NB4 (cell line): Measurements from ENCODE around the gene CLECL1.

Source experiments
- DNase-seq: peaks from one replicate; pipeline ENCODE4 v3.0.0; 2010; ENCODE audit warnings: low read depth
- H3K4me3 ChIP-seq: one replicate; pipeline ENCODE4 v1.5.1; 2011; ENCODE audit warnings: mild to moderate bottlenecking, low read depth, low read length, moderate library complexity
- CTCF ChIP-seq: IDR thresholded peaks from one replicate; pipeline ENCODE4 v1.5.1; 2012; ENCODE audit warnings: low read depth, low read length
- MAX ChIP-seq: IDR thresholded peaks from 2 replicates; pipeline ENCODE4 v1.6.1; 2011; ENCODE audit warnings: low read depth, low read length
- MYC ChIP-seq: IDR thresholded peaks from 2 replicates; pipeline ENCODE4 v1.6.1; 2011; ENCODE audit warnings: low read depth, low read length
- POLR2A ChIP-seq: IDR thresholded peaks from 2 replicates; pipeline ENCODE4 v1.6.1; 2011; ENCODE audit warnings: mild to moderate bottlenecking; ENCODE audit not compliant: insufficient read length; ENCODE audit errors: extremely low read depth

Gene CLECL1

GRCh38 chr12:9731393-9731792 lies 1.5 kb downstream of the CLECL1 start:
- TF ChIP-seq MYC (no peak), CTCF (no peak), MAX (no peak), POLR2A (no peak)
- peak overlapping the region; percentile 55 for H3K4me3 ChIP-seq
- DNase-seq: no peak

- H3K4me3 ChIP-seq: peak overlapping the region; percentile 55
- peak; percentile 64 for TF ChIP-seq MAX
- peak; percentile 8; the same call in 1 of the 2 replicates for TF ChIP-seq MYC
- TF ChIP-seq CTCF: no peak
These were observed 2.3 kb downstream of the CLECL1 start for GRCh38 chr12:9730591-9730990.

GRCh38 chr12:9730011-9730410 lies 2.9 kb downstream of the CLECL1 start:
- peak overlapping the region; percentile 55 for H3K4me3 ChIP-seq
- peak; percentile 15; the same call in 1 of the 2 replicates for TF ChIP-seq MYC
- peak; percentile 79 for TF ChIP-seq MAX
- TF ChIP-seq POLR2A: no peak
- peak; percentile 36 for DNase-seq

More at GRCh38 chr12:9730591-9730990, 2.3 kb downstream of the CLECL1 start:
- DNase-seq: no peak

GRCh38 chr12:9729082-9729481 lies 3.8 kb downstream of the CLECL1 start:
- H3K4me3 ChIP-seq: no peak overlapping the region
- no peak for DNase-seq
- TF ChIP-seq CTCF: no peak
- no peak for TF ChIP-seq MYC
- no peak for TF ChIP-seq MAX
- no peak for TF ChIP-seq POLR2A

GRCh38 chr12:9727813-9728212 lies 5.1 kb downstream of the CLECL1 start:
- H3K4me3 ChIP-seq: no peak overlapping the region
- no peak for DNase-seq
- TF ChIP-seq MAX: no peak
- TF ChIP-seq CTCF: no peak
- TF ChIP-seq MYC: no peak
- TF ChIP-seq POLR2A: no peak

GRCh38 chr12:9725213-9725870 lies 7.6 kb downstream of the CLECL1 start:
- H3K4me3 ChIP-seq: no peak overlapping the region
- no peak for TF ChIP-seq CTCF
- TF ChIP-seq MAX: no peak
- no peak for TF ChIP-seq POLR2A
- no peak for TF ChIP-seq MYC
- DNase-seq: no peak
